ENCODE data around the gene STAC3.

Gene STAC3

GRCh38 chr12:57200497-57200896 is 50.5 kb downstream of the STAC3 start:
- H3K4me3 Mint-ChIP-seq, result no peak overlapping the region
- H3K4me1 Mint-ChIP-seq, result no peaks in the 10 kb centered on the region
- no peaks in the 10 kb centered on the region for H3K27me3 Mint-ChIP-seq (ENCODE audit: low read depth, poor library complexity)
- H3K9me3 Mint-ChIP-seq, result no peaks in the 10 kb centered on the region
- no peak for DNase-seq
- H3K36me3 Mint-ChIP-seq (ENCODE audit: low read depth), result peaks cover 46% of the 10 kb centered on the region
- TF ChIP-seq CTCF (IDR thresholded peaks at IDR 0.05), result no peak
- H3K27ac Mint-ChIP-seq, result no peak overlapping the region

- no peaks in the 10 kb centered on the region for H3K4me1 Mint-ChIP-seq
- no peak overlapping the region for H3K4me3 Mint-ChIP-seq
- peaks cover 56% of the 10 kb centered on the region for H3K36me3 Mint-ChIP-seq (ENCODE audit: low read depth)
Measured at GRCh38 chr12:57199191-57199590, 51.8 kb downstream of the STAC3 start.

GRCh38 chr12:57198329-57198728 is 52.7 kb downstream of the STAC3 start:
- no peak for TF ChIP-seq CTCF (IDR thresholded peaks at IDR 0.05)
- Mint-ChIP-seq H3K9me3 (no peaks in the 10 kb centered on the region), H3K27ac (no peak overlapping the region), H3K27me3 (ENCODE audit: low read depth, poor library complexity) (no peaks in the 10 kb centered on the region), H3K36me3 (ENCODE audit: low read depth) (peaks cover 56% of the 10 kb centered on the region), H3K4me1 (no peaks in the 10 kb centered on the region), H3K4me3 (no peak overlapping the region)
- DNase-seq, result no peak

More at GRCh38 chr12:57199191-57199590, 51.8 kb downstream of the STAC3 start:
- no peak for DNase-seq
- no peak for TF ChIP-seq CTCF (IDR thresholded peaks at IDR 0.05)
- H3K27ac Mint-ChIP-seq, result no peak overlapping the region
- no peaks in the 10 kb centered on the region for H3K27me3 Mint-ChIP-seq (ENCODE audit: low read depth, poor library complexity)
- H3K9me3 Mint-ChIP-seq, result no peaks in the 10 kb centered on the region

- H3K27ac Mint-ChIP-seq, result no peak overlapping the region
- H3K4me3 Mint-ChIP-seq, result no peak overlapping the region
- no peaks in the 10 kb centered on the region for H3K27me3 Mint-ChIP-seq (ENCODE audit: low read depth, poor library complexity)
- H3K4me1 Mint-ChIP-seq, result no peaks in the 10 kb centered on the region
- no peaks in the 10 kb centered on the region for H3K9me3 Mint-ChIP-seq
- no peak for DNase-seq
- peaks cover 55% of the 10 kb centered on the region for H3K36me3 Mint-ChIP-seq (ENCODE audit: low read depth)
- TF ChIP-seq CTCF (IDR thresholded peaks at IDR 0.05), result no peak
Measured at GRCh38 chr12:57196956-57197355, 54.0 kb downstream of the STAC3 start.

- H3K4me1 Mint-ChIP-seq, result no peaks in the 10 kb centered on the region
- H3K27ac Mint-ChIP-seq, result peak overlapping the region; percentile 5
- no peak for TF ChIP-seq CTCF (IDR thresholded peaks at IDR 0.05)
- DNase-seq, result no peak
- H3K36me3 Mint-ChIP-seq (ENCODE audit: low read depth), result peaks cover 60% of the 10 kb centered on the region
- no peaks in the 10 kb centered on the region for H3K9me3 Mint-ChIP-seq
- no peaks in the 10 kb centered on the region for H3K27me3 Mint-ChIP-seq (ENCODE audit: low read depth, poor library complexity)
- H3K4me3 Mint-ChIP-seq, result no peak overlapping the region
Measured at GRCh38 chr12:57196439-57196838, 54.5 kb downstream of the STAC3 start.

- no peaks in the 10 kb centered on the region for H3K9me3 Mint-ChIP-seq
- no peaks in the 10 kb centered on the region for H3K4me1 Mint-ChIP-seq
- H3K27ac Mint-ChIP-seq, result no peak overlapping the region
- no peak for DNase-seq
- peaks cover 57% of the 10 kb centered on the region for H3K36me3 Mint-ChIP-seq (ENCODE audit: low read depth)
- no peak overlapping the region for H3K4me3 Mint-ChIP-seq
- no peak for TF ChIP-seq CTCF (IDR thresholded peaks at IDR 0.05)
- H3K27me3 Mint-ChIP-seq (ENCODE audit: low read depth, poor library complexity), result no peaks in the 10 kb centered on the region
Measured at GRCh38 chr12:57195611-57196371, 55.2 kb downstream of the STAC3 start.

All from nephron progenitor cell (in vitro differentiated cells).